ENCODE measurements around the gene GCM1.
"Not testable (repeated sequence)": the region's sequence is repeated elsewhere in the genome, so short reads cannot be mapped to it uniquely, and the experiment has no call there.

The GCM1 gene, protein sequence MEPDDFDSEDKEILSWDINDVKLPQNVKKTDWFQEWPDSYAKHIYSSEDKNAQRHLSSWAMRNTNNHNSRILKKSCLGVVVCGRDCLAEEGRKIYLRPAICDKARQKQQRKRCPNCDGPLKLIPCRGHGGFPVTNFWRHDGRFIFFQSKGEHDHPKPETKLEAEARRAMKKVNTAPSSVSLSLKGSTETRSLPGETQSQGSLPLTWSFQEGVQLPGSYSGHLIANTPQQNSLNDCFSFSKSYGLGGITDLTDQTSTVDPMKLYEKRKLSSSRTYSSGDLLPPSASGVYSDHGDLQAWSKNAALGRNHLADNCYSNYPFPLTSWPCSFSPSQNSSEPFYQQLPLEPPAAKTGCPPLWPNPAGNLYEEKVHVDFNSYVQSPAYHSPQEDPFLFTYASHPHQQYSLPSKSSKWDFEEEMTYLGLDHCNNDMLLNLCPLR

DNA sequence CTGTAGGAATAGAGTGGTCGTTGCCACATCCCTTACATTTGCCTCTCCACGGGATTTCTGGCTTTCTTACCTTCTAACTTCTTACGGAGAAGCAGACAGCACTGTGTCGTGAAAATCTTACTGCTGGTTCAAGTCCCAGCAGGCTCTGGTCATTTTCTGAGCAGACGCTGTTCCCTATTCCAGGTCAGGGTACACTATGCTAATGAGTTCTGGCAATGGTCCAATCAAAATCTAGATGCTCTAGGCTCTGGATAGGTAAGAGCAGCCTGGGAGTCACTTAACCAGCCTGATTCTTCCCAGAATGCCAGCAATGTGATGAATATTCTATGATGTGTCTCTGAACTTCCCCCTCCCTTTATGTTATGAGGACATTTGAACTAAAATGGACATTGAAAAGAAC is at the start of gene GCM1:
Gene GCM1, minus strand, starts transcription at position 158 of the 400 bp plus-strand sequence. CDS start 3,209 bp downstream, outside the sequence.
- no peak for DNase-seq

DNA sequence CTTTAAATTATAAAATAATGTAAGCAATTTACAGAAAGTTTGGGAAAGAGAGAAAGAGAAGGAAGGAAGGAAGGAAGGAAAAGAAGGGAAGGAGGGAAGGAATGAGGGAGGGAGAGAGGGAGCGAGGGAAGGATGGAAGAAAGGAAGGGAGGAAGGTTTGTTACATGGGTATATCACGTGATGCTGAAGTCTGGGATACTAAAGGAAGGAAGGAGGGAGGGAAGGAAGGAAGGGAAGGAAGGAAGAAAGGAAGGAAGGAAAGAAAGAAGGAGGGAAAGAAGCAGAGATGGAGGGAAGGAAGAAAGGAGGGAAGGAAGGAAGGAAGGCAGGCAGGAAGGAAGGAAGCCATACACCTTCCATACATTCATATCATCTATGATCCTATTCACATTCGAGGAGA is 48.9 kb upstream of the GCM1 start:
- DNase-seq = no peak

DNA sequence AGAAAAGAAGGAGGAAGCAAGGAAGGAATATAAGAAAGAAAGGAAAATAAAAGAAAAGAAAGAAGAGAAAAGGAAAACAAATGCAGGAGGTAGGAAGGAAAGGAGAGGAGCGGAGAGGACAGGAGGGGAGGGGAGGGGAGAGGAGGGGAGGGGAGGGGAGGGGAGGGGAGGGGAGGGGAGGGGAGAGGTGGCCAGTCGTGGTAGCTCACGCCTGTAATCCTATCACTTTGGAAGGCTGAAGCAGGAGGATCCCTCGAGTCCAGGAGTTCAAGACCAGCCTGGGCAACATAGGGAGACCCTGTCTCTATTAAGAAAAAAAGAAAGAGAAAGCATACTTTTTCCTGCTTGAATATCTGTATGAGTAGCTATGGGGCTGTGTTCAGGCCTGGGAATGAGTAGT is 46.4 kb upstream of the GCM1 start:
- DNase-seq = no peak

DNA sequence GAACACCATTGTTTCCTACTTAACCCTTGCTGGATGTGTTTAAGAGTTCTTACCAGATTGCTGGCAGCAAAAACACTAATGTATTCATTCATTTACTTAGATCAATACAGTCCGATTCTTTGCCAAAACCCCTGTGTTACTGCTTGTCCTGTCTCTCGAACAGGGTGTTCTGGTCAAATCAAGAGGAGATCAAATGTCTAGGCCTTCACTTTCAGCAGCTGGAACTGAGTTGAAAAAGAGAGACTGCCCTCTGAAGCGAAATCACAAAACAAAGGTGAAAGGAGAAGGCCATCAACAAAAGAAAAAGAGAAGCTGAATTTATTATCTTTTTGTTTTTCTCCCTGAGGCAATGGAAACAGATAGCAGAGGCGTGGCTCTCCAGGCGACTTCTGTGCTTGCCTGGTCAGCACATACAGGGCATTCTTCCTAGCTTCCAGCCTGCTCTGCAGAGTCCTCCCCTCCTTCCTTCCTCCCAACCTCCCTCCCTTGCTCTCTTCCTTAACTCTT is 44.1 kb upstream of the GCM1 start:
- peak; percentile 12 for DNase-seq

DNA sequence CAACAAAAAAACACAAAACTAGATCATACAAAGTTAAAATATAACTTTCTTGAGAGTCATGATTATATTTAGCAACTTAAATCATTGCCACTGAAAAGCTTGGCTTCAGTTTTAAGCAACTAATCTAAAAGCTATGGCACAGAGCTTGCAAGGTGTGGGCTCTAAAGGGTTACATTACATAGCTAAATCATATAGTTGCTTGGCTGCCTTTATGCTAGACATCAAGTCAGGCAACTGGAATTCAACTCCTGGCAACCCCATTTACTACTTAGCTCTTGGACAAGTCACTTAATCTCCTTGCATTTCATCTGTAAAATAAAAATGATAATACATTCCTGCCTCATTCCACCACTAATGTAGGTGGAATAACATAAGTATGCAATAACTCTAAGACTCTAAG is 40.9 kb upstream of the GCM1 start:
- no peak for DNase-seq

DNA sequence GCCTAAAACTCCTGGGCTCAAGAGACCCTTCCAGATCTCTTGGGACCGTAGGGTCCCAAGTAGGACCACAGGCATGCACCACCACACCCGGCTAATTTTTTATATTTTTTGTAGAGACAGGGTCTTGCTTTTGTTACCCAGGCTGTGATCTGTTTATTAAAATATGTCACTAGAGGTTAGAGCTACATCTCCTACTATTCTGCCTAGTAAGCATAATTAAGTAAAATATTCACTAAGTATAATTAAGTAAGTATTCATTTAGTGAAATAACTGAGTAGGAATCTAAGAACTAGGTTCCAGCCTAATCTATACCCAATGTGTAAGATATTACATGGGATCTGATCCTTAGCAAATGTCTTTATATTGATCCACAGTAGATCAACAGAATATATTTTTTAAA is 40.2 kb upstream of the GCM1 start:
- DNase-seq = no peak

DNA sequence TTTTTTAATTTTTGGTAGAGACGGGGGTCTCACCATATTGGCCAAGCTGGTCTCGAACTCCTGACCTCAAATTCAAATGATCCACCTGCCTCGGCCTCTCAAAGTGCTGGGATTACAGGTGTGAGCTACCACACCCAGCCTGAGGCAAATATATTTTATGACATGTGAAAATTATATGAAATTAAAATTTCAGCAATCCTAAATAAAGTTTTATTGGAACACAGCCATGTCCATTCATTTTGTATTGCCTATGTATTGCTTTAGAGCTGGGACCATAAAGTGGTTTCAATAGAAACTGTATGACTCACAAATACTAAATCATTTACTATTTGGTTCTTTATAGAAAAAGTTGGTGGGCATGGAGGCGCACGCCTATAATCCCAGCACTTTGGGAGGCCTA is 32.0 kb upstream of the GCM1 start:
- no peak for DNase-seq

DNA sequence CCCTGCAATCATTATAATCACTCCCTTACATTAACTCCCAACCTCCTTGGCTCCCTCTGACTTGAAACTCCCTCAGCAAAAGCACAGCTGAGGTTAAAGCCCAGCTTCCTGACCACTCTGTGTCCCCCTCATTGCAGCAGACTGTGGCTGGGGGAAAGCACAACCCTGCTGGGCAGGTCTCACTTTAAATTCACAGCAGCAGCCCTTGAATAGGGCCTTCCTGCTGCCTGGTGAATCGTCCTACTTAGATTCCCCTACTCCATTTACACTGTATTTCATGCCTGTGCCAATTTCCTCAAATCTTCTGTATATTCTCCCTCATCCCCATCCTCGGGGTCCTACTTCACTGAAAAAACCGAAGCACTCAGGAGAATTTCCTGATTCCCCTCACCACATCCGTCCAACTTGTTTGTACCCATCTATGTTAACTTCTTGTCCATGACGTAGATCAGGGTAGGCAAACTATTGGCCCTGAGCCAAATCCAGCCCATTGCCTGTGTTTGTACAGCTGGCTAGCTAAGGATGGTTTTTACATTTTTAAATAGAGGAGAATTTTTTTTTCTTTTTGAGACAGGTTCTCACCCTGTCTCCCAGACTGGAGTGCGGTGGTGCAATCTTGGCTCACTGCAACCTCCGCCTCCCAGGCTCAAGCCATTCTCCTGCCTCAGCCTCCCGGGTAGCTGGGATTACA is 31.5 kb upstream of the GCM1 start:
- DNase-seq = peak; percentile 77

DNA sequence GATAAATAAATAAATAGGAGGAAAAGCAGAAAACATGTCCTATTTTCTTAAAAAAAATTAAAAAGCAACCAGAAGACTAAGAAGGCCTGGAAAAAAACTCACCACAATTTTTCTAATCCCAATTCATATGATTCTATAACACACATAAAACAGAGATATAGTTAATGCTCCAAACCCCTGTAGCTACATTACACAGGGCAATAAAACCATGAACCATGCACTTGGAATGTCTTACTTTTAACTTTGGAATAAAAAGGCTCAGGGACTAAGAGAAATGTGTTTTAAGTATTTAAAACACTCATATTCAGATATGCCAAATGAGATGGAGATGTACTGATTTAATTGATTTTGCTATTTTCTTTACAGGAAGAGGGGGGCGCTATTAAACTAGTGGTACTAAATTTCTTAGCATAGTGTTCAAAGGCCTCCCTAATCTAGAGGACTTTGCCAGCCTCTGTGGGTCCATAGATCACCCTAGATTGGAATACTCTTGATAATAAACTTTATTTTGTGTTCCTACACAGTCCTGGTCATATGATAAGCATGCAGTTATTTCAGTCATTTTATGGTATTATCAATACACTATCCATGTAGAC is 30.3 kb upstream of the GCM1 start:
- DNase-seq = no peak

DNA sequence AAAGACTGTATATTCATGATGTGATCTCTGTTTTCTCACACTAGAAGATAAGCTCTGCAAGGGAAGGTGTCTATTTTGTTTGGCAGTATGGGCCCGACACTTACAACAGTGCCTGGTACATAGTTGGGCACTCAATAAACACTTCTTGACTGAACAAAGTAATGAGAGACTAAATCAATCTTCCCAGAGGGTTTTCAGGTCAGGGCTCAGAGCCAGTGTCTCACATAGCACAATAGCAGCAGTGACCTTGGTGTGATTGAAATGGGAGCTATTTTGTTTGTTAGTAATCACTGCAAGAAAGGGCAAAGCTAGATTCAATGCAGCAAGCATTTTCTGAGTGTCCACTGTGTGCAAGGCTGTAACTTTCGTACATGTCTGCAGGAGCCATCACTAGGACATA is 26.4 kb upstream of the GCM1 start:
- no peak for DNase-seq

DNA sequence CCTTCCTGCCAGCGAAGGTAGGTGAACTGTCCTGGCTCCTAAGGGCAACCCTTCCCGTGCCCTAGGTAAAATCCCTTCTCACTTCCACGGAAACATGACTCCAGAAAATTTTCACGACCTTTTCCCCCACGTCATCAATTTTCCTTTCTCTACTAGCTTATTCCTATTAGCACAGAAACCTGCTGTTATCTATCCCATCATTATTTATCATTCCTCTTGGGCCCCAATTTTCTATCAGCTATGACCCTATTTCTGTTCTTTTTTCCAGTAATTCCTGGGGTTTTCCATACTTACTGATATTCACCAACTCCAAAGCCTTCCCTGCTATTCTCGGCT is 23.8 kb upstream of the GCM1 start:
- DNase-seq = no peak

DNA sequence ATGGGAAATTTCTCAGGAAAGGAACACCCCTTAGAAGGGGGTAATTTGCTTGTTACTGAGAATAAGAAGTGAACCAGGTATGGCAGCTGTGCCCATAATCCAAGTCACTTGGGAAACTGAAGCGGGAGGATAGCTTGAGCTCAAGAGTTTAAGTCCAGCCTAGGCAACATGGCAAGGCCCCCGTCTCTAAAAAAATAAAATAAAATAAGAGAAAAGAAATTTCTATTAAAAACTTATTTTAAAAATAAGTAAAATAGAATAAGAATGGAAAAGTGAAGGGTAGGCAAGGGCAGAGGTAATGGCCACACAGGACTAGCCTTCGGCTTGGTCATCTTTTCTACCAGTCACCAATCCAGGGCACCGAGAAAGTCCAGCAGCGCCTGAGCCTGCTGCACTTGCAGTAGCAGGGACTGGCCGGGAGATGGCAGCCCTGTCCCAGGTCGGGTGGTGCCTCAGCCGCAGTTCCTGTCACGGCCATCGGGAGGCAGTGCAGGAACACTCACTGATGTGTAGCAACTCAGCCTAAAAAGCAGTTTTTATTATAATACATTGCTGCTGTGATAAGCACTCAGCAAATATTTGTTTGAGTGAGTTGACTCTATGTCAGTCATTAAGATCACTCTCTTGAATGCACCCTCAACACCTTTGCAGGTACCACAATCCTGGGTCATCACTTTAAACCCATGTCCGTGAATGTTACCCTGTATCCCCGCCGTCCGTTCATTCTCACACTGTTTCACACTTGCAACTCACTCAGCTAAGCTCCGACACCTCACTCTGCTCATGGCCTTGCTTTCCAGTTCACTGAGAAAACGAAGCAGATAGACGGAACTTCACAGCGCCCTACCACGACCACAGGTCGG is 23.2 kb upstream of the GCM1 start:
- DNase-seq = peak; percentile 41

DNA sequence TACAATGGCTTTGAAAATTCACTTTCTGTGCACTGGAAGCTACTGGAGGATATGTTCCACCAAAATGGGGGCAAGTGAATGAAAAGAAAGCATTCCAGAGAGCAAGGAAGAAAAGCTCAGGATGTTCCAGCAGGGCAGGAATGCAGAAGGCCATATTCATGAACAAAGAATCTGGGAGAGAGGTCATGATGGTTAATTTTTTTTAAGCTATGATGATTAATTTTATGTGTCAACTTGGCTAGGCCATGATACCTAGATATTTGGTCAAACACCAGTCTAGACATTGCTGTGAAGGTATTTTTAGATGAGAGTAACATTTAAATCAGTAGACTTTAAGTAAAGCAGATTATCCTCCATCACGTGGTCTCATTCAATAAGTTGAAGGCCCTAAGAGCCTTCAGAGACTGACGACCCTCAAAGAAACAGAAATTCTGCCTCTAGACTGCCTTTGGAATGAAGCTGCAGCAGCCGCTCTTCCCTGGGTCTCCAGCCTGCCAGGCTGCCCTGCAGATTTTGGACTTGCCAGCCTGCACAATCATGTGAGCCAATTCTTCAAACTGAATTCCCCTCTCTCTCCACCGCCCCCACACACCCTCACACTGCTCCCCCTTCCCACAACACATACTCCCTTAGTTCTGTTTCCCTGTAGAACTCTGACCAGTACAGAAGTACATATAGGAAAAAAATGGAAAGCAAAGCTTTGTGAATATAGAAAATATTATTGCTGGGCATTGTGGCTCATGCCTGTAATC is 20.1 kb upstream of the GCM1 start:
- DNase-seq = no peak

DNA sequence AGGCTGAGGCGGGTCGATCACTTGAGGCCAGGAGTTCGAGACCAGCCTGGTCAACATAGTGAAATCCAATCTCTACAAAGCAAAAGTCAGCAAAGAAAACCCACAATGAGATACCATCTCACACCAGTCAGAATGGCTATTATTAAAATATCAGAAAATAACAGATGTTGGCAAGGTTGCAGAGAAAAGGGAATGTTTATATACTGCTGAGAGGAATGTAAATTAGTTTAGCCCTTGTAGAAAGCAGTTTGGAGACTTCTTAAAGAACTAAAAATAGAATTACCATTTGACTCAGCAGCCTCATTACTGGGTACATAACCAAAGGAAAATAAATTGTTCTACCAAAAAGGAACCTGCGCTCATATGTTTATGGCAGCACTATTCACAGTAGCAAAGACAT is 16.7 kb upstream of the GCM1 start:
- no peak for DNase-seq

DNA sequence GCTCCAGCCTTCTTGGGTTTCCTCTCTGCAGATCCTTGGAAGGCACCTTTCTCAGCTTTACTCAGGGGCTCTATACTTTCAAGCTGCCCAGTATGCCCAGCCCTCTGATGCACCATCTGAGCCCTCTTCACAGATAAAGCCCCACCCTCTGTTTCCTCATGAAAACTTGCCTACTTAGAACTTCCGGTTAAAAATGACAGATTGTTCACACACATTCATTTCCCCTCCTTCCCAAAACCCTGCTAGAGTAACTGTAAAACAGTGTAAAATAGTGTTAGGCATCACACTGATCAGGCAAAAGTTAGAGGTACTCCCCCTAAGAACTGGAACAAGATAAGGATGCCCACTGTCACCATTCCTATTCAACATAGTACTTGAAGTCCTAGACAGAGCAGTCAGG is 14.0 kb upstream of the GCM1 start:
- no peak for DNase-seq

DNA sequence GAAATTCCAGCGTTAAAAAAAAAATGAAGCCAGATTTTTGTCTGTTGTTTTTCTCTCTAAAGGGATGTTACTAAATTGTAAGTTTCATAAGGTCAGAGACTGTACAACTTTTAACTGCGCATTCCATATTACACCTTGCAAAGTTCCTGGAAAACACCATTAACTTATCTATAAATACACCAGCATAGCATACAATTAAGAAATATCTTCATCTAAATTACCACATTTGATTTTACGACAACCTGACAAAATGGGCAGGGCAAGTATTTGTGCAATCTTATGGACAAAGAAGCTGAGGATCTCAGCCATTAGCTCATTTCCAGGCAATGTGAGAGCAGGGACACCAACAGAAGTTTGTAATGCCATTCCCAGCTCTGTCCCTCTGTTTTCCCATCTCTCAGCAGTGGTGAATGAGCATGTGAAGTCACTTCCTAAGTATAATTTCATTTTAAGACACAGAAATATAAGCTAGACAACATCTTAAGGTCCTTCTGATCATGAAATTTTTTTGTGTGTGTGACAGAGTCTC is 12.9 kb upstream of the GCM1 start:
- no peak for DNase-seq

DNA sequence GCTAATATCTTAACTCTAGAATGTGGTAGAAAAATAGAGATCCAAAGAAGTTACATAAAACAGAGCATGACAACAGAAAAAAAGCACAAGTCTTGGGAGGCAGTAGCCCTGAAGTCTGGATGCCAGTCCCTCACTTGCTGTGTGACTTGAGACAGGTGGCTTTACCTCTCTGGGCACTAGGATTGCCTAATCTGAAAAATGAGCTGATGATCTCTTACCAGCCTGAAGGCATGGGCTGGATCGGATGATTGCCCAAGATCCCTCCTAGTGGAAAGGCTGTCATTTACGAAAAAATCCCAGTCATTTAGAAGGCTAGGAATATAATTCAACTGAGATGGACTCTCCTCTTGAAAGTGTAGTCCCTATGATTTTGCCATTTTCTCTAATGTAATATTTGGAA is 10.9 kb upstream of the GCM1 start:
- no peak for DNase-seq

DNA sequence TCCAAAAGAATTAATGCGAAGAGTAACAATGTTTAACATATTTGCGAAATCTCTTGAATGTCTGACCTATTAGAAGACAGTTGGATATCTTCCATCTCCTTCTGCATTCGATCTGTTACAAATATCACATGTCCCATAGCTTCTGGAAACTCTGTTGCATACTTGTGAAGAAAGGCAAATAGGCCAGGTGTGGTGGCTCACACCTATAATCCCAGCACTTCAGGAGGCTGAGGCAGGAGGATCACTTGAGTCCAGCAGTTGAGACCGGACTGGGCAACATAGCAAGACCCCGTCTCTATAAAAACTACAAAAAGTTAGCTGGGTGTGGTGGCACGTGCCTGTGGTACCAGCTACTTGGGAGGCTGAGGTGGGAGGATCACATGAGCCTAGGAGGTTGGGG is 9.4 kb upstream of the GCM1 start:
- not testable (repeated sequence) for DNase-seq

DNA sequence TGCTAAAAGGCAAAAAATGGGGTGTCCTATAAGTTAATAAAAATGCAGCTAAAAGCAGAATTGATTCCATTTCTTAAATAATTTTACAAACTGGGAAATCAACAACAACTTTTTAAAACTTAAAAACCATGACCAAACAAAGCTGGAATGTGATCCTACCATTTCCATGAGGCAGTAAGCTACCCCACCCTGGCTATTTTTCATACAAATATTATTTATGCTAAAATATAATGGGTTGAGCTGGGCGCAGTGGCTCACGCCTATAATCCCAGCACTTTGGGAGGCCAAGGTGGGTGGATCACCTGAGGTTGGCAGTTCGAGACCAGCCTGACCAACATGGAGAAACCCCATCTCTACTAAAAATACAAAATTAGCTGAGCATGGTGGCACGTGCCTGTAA is 6.6 kb upstream of the GCM1 start:
- not testable (repeated sequence) for DNase-seq

DNA sequence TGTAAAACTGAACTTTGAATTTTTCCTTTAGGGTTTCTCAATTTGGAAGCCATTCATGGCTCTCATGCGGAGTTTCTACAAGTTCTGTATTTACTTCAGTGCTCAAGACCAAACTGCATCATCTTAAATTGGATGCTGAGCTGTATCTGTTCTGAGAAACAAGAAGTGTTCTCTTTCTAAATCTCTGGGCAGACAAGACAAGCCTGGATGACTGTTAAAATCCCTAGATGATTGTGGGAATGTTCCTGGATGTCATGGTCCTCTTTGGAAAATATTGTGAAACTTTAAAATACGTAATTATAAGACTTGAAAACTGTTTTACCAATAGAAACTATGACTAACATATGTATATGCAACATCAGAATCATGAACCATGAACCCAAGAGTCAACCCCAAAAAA is 6.2 kb upstream of the GCM1 start:
- no peak for DNase-seq

DNA sequence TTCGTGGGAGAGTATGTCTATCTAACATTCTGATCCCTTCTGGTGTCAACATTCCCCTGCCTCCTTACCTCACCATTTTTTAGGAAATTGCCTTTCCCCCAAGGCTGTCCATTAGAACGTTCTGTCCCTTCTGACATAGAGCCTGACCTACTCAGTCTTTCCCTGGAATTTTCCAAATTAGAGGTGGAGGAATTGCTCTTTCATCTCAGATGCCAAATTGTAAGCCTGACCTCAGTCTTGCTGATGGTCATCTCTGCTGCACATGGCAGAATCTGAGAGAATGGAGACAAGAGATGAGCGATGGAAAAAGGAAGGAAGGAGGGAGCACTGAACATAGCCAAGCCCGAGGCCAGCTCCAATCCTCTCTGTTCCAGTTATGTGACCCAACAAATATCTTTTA is 5.4 kb upstream of the GCM1 start:
- no peak for DNase-seq

DNA sequence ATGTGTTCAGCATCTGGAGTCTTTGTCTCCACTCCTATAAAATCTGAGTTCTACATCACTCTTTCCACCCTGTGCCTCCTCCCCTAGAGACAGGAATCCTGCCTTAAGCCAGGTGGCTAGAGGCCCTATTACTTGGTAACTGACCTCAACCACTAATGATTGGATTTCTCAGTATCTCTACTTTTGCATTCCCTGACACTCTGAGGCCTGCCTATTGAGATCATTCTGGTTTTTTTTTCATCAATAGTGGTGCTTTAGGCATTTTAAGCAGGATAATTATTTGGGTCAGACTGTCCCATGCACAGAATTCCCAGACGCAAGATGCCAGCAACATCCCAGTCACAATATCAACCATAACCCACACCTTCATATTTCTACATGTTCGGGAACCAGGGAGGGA is 3.9 kb upstream of the GCM1 start:
- no peak for DNase-seq
